ENCODE data around the gene EPHB1.
"Not testable (repeated sequence)": the region's sequence is repeated elsewhere in the genome, so short reads cannot be mapped to it uniquely, and the experiment has no call there.

EPHB1 gene

DNA sequence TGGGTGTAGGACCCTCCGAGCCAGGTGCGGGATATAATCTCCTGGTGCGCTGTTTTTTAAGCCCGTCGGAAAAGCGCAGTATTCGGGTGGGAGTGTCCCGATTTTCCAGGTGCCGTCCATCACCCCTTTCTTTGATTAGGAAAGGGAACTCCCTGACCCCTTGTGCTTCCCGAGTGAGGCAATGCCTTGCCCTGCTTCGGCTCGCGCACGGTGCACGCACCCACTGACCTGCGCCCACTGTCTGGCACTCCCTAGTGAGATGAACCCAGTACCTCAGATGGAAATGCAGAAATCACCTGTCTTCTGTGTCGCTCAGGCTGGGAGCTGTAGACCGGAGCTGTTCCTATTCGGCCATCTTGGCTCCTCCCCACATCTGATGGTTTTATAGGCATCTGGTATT is 210.6 kb downstream of the EPHB1 start:
- DNase-seq (ENCODE audit: low spot score): not testable (repeated sequence)

DNA sequence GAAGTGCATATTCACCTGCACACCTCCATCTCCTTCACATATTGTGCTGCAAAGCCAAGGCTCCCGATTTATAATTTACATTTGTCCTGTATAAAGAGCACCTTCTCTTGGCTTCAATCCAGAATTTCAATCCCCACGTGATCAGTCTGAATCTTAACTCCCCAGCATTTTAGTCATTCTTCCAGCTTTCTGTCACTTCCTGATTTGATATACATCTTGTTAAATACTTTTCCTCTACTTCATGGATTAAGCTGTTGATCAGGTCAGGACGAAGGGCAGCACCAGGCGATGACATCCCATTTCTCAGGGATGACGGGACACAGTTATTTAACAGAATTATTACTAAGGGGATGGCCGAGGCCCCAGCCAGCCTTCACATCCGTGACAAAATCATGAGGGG is 212.5 kb downstream of the EPHB1 start:
- DNase-seq (ENCODE audit: low spot score): no peak

DNA sequence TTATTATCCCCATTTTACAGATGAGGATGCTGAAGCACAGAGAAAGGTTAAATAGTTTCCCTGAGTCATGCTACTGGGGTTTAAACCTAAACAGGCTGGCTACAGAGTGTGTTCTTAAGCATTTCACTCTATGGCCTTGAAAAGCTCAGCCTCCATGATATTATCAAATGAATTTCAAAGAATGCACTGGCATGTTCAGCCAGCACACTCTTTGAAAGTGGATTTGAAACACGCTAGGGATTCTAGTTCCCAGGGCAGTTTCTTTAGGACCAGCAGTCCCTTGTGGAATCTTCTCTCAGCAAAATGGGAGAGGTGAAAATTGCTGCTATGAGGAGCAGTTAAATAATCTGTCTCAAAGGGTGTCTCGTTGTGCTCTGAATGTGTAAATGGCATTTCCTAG is 213.3 kb downstream of the EPHB1 start:
- no peak for DNase-seq (ENCODE audit: low spot score)

DNA sequence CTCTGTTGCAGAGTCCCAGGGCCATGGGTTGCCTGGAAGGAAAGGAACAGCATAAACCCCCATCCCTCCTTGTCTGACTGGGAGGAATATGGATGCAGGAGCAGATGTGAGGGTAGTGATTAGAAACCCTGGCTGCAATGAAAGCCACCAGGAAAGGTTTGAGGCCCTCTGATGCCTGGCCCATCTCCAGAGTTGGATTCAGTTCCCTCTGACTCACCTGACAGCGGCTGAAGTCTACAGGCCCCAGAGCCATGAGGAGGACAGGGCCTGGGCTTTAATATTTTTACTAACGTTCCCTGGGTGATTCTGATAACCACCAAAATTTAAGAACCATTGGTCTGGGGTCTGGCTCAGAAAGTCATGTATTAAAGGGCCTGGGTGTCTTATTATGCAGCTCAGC is 214.0 kb downstream of the EPHB1 start:
- DNase-seq (ENCODE audit: low spot score): no peak

DNA sequence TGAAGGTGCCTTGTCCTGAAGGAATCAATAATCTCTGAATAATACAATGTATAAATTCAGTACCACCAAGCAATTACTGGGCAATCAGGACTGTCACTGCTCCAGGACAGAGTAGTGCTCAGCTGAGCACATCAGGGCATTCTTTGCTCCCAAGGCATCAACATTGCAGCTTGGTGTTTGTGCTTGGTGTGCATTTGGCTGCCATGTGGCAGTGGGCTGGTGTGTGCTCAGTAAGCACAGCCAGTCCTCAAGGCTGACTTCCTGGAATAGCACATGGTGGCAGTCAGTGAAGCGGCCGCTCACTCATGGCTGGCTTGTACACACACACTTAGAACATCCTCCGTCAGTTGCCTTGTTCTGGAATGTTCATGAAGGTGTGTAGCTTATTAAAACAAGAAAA is 217.0 kb downstream of the EPHB1 start:
- DNase-seq (ENCODE audit: low spot score): no peak

DNA sequence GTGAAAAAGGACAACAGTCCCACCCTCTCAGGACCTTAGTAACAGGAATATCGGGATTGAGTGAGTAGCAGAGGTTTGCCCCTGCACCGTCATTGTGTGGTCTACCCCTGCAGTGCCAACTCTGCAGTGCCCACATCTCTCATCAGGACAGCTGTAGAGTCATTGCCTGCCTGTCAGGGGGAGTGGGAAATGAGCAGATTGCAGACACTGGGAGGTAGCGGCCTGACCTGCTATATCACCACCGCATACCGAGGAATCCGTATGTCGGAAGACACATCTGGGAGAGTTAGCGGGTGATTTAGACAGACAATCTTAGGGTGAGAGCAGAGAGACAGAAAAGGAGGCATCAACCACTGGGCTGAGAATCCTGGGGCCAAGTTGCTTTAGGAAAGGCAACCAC is 218.1 kb downstream of the EPHB1 start:
- no peak for DNase-seq (ENCODE audit: low spot score)

DNA sequence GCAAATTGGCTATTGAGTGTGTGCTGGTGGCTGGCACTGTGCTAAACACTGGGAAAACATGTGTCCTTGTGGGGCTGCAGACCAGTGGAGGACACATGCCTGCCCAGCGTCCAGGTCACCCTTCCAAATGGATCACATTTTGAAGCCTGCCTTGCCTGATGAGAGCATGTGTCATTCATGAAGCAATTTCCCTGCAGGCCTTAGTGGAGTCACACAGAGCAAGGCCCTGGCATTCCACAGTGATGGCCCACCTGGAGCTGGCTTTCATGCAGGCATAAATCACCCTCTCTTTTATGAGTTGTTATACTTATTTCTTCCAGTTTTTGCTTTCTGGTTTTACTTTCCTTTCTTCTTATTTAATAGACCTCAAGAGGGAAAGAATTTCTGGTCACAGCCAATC is 219.5 kb downstream of the EPHB1 start:
- DNase-seq (ENCODE audit: low spot score): no peak

DNA sequence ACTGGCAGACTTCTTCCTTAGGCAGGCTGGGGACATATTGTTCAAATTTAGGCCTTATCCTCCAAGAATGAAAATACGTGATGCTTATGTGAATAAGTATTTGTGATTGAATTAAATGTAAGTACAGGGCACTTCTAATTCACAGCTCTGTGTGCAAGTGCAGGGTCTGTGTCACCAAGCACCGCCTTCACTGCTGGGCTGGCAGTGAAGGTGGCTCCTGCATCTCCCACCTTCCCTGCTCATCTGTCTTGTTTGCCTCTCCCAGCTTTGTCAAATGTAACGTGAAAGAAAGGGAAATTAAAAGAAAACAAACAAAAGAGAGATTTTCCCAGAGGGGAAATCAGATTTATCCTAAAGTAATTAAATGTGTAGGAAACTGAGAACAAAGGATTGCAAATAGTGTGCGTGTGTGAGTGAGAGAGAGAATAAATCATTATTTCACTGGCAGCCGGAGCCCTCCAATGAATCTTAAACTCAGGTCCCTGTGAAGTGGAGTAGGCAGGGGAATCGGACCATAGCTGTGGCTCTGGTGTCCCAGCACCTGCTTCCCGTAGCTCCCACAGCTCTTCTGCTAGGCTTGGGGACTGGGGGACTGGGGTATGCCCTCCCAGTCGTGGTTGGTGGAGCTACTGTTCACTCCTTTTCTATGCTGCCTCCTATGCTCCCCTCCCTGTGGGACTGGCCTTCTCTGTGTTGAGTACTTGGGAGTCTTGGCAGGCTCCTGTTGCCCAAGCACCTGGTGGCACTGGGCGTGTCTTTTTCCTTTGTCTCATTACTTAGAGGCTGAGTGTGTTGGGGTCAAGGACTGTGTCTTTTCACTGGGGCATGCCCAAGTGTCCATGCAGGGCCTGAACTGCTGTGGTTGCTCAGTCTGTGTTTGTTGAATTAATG is 222.2 kb downstream of the EPHB1 start:
- no peak for DNase-seq (ENCODE audit: low spot score)

DNA sequence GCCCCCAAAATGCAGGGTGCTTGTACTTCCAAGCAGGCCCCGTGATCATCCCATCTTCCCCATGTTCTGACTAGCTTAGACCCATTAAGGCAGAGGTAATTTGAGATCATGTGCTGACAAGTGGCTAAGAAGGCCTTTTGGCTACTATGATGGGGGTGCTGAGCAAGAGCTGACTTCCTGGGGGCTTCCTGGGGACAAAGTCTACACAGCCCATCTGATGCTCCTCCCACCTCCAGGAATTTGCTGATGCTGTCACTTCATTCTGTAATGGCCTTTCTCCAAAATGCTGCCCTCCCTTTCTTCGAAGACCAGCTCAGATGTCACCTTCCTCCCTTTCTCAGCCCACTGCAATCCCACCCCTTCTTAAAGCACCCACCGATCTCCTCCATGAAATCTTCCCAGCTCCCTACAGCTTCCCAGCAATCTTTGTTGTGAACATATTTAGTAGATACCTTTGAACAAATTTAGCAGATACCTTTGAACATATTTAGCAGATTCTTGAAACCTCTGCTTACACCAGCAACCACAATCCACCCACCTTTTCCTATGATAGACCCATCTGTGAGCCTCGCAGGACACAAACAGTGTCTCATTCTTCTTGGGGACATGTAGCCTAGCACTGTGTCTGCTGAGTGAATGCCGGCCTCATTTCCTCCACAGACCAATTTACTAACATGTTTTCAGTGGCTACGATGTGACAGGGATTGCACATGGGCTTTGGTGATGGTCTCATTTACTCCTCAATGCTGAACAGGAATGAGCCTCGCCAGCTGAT is 223.3 kb downstream of the EPHB1 start:
- no peak for DNase-seq (ENCODE audit: low spot score)

DNA sequence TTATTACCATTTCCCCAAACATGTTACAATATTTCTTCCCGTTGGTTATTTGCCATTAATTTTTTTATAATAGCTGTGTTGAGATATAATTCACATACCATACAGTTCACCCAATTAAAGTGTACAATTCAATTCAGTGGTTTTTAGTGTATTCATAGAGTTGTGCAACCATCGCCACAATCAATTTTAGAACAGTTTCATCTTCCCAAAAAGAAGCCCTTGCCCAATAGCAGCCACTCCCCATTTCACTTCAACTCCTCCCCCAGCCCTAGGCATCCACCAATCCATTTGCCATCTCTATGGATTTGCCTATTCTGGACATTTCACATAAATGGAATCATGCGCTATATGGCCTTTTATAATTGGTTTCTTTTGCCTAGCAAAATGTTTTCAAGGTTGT is 225.1 kb downstream of the EPHB1 start:
- no peak for DNase-seq (ENCODE audit: low spot score)

DNA sequence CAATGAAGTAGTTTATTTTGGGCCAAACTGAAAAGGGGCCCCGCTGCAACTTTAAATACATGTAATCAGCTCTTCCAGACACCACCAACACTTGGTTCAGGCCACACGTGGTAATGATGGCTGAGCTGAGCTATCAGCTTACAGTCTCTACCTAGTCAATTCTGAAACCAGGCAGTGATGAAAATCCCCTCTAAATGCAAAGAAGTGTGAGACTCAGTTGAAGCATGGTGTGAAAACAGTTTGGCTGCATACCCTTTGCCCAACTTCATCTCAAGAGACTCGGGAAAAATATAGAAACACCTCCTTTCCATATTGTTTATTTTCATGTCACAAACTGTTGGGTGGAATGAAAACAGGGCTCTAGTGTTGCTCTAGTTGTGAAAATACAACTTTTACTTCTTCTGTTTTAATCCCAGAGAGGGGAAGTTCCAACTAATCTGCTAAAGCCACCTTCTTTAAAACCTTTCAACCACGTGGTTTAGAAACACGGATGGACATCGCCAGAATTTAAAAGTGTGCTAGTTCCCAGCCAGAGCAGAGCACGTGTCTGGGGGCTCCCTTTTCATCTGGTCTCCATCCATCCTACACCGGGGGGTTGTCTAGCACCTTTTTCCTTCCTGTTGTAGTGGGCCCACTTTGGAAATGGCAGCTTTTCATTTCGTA is 229.1 kb downstream of the EPHB1 start:
- DNase-seq (ENCODE audit: low spot score): no peak

DNA sequence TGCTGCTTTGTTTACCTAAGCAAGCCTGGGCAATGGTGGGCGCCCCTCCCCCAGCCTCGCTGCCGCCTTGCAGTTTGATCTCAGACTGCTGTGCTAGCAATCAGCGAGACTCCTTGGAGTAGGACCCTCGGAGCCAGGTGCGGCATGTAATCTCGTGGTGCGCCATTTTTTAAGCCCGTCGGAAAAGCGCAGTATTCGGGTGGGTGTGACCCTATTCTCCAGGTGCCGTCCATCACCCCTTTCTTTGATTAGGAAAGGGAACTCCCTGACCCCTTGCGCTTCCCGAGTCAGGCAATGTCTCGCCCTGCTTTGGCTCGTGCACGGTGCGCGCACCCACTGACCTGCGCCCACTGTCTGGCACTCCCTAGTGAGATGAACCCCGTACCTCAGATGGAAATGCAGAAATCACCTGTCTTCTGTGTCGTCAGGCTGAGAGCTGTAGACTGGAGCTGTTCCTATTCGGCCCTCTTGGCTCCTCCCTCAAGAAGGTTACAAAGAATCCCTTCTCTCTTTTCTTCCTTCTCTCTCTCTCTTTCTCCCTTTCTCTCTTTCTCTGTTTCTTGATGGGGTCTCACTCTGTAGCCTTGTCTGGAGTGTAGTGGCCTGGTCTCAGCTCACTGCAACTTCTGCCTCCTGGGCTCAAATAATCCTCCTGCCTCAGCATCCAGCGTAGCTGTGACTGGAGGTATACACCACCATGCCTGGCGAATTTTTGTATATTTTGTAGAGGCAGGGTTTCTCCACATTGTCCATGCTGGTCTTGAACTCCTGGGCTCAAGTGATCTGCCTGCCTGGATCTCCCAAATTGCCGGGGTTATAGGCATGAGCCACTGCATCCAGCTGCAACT is 235.9 kb downstream of the EPHB1 start:
- not testable (repeated sequence) for DNase-seq (ENCODE audit: low spot score)

DNA sequence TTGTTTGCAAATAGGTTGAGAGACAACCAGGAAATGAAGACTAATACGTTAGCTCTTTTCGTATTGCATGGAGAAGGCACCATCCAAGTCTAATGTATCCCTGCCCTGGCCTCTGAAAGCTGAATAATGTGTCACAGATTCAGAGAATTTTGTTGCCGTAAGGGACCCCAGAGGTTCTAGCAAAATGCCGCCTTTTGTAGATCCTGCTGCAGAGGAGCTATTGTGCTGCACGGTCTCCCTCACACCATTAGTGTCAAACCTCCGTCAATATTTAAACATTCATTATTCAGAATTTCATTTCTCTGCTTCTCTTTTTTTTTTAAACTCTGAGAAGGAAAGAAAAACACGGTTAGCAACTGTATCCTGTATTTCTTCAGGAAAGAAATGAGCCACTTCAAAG is 238.7 kb downstream of the EPHB1 start:
- DNase-seq (ENCODE audit: low spot score): no peak

DNA sequence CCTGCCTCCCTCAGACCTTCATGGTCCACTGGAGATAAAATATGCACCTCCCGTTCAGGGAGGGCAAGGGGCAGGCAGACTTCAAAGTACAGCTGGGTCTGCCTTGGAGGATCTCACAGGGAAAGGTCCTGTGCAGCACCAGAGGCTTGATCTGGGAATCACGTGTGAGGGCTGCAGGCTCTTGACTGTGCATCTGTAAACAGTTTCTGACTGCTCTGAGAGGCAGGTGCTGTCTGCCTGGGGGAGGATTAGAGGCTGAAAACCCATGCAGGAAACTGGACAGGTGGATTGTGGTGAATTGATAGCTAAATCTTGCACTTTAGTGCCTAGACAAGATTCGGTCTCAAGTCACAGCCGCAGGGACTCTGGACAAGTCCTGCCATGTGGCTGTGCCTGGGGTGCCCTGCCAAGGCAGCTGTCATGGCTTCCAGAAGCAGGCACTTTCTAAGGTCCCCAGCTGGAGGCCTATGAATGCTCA is 239.3 kb downstream of the EPHB1 start:
- DNase-seq (ENCODE audit: low spot score): no peak

DNA sequence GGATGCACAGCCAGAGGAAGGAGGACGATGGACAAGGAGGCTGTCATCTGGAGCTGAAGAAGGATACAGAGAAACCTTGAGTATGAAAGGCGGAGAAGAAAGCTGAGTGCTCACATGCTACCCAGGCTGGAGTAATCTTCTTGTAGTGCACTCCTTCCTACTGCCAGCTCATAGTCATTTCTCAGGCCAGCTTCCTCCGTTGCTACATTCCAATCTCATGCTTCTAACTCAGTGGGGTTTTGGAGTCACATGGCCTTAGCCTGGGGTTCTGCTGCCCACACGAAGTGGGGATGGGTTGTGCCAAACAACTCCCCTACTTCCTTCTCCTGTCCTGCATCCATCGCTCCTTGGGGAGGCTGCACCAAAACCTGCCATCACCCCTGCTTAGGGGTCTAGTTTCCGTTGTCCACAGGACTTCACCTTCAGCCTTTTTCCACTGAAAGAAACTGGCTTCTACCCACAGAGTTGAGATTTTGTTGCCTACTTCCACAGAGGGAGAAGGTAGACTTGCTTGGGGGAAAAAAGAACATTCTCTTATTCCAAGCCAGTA is 239.9 kb downstream of the EPHB1 start:
- DNase-seq (ENCODE audit: low spot score): peak; percentile 61

DNA sequence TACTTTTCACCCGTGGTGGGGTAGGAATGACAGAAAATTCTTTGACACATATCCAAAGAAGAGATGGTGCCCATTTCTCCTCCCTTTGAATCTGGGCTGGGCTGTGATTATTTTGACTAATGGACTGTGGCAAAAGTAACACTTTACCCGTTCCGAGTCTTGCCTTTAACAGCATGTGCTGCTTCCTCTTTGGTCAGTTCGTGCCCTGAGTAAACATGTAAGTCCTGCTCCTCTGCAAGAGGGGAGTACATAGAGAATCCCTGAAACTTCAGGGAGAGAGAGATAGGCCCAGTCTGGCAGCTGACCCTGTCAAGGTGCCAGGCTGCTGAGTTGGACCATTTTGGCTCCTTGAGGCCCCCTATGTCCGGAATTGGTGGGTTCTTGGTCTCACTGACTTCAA is 243.1 kb downstream of the EPHB1 start:
- DNase-seq (ENCODE audit: low spot score): no peak

DNA sequence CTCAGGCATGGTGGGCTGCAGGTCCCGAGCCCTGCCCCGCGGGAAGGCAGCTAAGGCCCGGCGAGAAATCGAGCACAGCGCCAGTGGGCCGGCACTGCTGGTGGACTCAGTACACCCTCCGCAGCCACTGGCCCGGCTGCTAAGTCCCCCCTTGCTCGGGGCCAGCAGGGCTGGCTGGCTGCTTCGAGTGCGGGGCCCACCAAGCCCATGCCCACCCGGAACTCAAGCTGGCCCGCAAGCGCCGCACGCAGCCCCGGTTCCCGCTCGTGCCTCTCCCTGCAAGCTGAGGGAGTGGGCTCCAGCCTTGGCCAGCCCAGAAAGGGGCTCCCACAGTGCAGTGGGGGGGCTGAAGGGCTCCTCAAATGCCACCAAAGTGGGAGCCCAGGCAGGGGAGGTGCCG is 244.5 kb downstream of the EPHB1 start:
- not testable (repeated sequence) for DNase-seq (ENCODE audit: low spot score)

DNA sequence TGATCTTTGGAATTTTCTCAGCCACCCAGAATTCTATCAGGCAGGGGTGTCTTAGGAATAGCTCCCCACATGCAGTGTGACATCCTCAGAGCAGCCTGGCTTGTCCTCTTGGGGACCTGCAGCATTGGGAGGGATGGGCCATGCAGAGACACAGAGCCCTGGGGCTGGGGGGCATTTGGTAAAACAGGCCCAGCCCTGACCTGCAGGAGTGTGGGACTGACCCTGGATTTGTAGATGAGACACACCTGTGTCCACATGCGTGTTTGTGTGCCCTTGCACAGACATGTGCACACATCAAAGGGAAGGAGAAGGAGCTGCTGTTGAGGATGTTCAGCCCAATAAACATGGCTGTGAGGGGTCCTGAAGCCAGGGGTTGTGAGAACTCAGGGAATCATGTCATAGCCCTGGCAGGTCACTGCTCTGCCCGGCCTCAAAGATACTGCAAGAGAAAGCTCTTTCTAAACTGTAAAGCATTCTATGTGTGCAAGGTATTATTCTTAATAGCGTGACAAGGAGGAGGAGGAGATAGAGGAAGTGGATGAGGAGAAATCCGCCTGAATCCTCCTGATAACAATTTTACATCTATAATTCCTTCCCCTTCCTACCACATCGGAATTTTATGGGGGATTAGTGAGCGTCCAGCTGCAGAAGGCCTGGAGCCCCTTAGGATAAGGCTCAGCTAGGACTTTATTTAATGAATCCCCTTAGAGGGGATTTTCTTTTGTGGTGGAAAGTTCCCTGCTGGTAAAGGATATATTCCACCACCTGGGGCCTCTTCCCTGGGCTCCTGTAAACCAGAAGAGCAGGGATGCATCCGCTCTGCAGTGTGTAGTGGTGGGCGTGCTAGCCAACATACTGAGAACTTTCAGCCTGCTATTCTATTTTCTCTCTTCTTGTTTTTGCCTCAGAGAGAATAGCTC is 245.5 kb downstream of the EPHB1 start:
- DNase-seq (ENCODE audit: low spot score): no peak

DNA sequence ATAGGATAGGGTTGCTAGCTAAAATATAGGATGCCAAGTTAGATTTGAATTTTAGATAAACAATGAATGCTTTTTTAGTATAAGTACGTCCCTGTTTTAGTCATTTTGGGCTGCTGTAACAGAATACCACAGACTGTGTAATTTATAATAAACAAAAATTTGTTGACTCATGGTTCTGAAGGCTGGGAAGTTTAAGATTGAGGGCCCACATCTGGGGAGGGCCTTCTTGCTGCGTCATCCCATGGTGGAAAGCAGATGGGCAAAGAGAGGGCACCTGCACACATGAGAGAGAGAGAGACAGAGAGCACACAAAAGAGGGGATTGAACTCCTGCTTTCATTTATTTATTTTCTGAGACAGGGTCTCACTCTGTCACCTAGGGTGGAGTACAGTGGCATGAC is 246.5 kb downstream of the EPHB1 start:
- no peak for DNase-seq (ENCODE audit: low spot score)

DNA sequence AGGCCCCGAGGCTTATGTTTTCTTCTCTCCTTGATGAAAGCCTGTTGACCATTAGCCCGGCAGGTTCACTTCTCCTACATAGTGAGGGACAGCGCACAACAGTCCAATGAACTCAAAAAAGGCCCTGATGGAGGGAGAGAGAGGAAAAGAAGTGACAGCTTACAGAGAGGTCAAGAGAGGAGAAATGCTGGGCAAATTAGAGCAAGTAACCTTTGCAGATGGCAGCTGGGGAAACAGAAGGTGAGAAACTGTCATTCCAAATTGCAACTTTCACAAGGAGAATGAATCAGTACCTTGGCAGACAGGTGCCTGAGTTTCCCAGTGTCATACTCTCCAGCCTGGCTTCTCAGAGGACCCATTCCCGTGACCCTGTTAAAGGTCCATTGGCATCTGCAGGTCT is 252.0 kb downstream of the EPHB1 start:
- DNase-seq (ENCODE audit: low spot score): no peak

All from GM03348 (cell line).